ENCODE measurements around the gene FAM47B.

Gene FAM47B

DNA sequence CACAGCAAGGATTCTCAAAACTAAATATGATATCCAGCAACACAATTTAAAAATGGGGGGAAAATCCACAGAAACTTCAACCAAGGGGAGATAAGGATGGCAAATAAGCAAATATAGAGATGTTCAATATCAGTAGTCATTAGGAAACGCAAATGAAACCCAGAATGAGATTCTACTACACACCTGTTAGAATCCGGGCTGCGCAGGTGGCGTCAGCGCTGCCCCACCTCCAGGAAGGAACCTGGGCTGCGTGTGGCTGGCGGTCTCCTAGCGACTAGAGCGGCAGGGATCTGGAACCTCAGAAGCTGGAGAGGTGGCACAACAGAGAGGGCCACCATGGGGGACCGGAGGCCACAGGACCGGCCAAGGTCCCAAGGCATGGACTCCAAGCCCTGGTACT is at the start of gene FAM47B:
Gene FAM47B (plus strand): TSS at position 301 of the 400 bp plus-strand sequence. CDS start 36 bp downstream, at position 337.
- DNase-seq (ENCODE audit: low read depth) = no peak

DNA sequence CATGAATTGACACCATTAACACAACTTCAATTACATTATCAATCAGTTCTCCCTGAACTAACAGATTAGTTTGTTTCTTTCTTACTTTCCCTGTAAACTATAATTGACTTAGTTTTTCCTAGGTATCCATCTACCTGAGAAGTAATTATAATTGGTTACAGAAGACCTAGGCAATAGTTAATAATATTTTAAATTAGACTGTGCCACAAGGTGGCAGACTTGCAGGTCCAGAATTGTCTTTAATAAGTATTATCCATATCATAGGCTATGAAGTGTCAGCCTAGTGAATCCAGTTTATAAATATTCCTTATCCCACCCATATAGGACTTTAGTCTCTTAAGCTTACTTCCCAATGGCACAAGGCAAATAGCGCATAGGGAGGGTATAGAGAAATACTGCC is 48.9 kb upstream of the FAM47B start:
- no peak for DNase-seq (ENCODE audit: low read depth)

DNA sequence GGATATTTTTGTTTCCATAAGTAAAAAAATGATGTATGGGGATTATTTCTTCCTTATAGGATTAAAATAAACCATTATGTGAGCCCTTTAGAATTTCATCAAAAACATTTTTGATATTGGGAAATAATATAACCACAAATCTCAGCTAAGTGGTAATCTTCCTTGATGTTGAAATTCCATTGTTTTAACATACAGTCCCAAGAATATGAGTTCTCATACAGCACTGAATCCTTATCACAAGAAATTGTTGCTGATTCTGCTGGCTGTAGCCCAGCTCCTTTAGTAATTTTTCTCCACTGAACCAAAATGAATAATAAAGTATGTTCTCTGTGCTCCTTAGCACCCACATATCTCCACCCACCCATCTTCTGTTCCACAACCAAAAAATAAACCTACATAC is 41.9 kb upstream of the FAM47B start:
- no peak for DNase-seq (ENCODE audit: low read depth)

GRCh38 chrX:34901761-34902160 is 40.8 kb upstream of the FAM47B start:
- no peak for DNase-seq (ENCODE audit: low read depth)

GRCh38 chrX:34903316-34903715 is 39.3 kb upstream of the FAM47B start:
- no peak for DNase-seq (ENCODE audit: low read depth)

DNA sequence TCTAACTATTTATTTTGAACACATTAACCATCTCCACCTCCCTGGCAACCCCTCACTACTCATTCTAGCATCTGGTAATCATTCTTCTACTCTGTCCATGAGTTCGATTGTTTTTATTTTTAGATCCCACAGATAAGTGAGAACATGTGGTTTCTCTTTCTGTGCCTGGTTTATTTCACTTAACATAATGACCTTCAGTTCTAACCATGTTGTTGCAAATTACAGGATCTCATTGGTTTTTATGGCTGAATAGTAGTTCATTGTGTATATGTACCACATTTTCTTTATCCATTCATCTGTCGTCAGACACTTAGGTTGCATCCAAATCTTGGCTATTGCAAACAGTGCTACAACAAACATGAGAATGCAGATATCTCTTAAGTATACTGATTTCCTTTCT is 33.4 kb upstream of the FAM47B start:
- DNase-seq (ENCODE audit: low read depth) = no peak

GRCh38 chrX:34915463-34916225 is 27.0 kb upstream of the FAM47B start:
- no peak for DNase-seq (ENCODE audit: low read depth)

- no peak for DNase-seq (ENCODE audit: low read depth)
These were observed 25.4 kb upstream of the FAM47B start for GRCh38 chrX:34917146-34917545.

- no peak for DNase-seq (ENCODE audit: low read depth)
These were observed 24.4 kb upstream of the FAM47B start for GRCh38 chrX:34918091-34918736.

DNA sequence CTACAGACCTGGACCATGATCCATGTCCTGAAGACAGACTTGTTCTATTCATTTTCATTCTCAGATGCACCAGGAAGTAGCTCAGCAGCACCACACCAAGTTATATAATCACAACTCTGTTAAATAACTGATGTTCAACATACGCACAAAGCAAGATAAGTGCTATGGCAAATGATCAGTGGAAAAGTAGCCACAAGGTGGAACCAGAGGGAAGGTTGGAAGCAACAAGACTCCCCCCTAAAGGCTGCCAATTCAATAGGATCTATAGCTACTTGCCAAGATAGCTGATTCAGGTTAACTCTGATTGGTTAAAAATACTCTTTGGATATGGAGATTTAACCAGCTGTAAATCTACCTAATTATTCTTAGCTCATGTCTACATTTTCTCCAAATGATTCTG is 23.7 kb upstream of the FAM47B start:
- DNase-seq (ENCODE audit: low read depth) = no peak

DNA sequence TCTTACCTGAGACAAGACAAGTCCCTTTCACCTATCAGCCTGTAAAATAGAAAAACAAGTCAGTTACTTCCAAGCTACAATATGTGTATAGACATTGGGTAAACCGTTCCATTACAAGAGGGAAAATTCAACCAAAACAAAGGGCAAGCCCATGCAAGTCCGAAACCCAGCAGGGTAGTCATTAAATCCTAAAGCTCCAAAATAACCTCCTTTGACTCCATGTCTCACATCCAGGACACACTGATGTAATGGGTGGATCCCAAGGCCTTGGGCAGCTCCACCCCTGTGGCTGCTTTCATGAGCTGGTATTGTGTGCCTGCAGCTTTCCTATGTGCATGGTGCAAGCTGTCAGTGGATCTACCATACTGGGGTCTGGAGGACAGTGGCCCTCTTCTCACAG is 14.7 kb upstream of the FAM47B start:
- no peak for DNase-seq (ENCODE audit: low read depth)

DNA sequence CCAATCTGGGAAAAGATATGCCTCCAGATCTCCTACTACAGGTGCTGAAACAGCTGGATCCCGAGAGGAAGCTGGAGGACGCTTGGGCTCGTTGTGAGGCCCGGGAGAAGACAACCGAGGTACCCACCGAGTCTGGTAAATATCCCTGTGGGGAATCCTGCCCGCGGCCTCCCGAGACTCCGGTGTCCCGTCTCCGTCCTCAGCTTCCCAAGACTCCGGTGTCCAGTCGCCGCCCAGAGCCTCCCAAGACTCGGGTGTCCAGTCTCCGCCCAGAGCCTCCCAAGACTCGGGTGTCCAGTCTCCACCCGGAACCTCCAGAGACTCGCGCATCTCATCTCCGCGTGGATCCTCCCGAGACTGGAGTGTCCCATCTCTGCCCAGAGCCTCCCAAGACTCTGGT is 639 bp downstream of the FAM47B start:
- no peak for DNase-seq (ENCODE audit: low read depth)

DNA sequence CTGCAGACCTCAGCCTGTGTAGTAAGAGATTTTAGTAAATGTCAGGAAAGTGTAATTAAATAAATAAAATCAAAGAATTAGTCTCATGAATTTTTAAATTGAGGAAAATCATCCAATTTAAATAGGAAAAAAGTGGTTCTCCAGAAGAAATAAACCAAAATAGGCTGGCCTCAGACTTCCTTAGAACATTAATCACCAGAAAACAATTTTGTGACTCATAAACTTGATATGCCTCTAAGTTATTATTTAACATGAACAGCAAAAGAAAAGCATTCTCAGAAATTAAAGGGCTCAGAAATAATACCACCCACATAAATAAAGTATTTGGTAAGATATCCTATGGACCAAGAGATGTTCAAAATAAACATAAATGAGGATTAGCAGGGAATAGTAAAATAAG is 14.3 kb downstream of the FAM47B start:
- no peak for DNase-seq (ENCODE audit: low read depth)

DNA sequence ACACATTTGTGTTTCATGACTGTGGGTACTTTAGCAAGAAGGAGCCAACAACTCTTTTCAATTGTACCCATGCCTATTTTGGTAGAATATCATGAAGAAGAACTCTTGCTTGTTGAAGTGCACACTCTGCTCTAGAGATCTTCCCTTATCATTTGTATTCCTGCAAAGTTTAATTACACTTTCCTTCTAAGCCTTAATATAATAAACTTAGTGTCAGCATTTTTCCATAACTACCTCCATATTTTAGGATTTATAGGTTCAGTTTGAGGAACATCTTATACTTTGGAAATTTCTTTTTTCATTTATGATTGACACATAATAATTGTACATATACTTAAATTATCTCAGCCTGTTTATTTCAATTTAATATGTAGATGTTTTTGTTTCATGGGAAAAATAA is 19.1 kb downstream of the FAM47B start:
- no peak for DNase-seq (ENCODE audit: low read depth)

DNA sequence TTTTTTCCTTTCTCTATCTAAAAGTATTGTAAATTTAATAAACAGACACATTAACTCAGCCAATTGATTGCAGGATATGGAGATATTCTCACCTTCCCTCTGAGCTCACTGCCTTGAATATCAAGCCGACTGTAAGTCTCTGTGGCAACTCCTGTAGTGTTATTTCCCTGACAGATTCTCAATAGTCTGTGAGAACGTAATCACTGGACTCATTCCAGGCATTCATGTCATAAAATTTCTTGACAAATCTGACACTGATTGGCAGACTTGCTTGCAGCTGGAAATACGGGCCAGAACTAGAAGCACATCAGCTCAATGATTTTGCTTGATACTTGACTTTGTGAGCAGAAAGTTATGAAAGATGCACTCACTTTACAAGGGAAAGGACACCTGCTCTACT is 29.6 kb downstream of the FAM47B start:
- no peak for DNase-seq (ENCODE audit: low read depth)

DNA sequence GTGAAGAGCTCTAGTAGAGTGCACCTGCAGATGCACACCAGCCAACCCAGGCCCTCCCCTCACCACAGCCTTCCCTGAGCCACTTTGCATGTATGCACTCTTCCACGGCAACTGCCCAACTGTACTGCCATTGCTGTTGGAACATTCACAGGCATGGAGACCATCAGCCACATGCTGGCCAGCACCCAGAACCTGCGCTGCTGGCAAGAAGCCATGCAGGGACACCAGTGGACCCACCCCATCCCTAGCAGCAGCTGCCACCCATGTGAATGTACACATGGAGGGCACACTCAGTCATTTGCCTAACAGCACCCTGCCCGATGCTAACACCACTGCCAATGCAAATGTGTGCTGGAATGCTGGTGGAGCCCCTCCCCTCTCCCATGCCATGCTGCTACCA is 35.6 kb downstream of the FAM47B start:
- no peak for DNase-seq (ENCODE audit: low read depth)

DNA sequence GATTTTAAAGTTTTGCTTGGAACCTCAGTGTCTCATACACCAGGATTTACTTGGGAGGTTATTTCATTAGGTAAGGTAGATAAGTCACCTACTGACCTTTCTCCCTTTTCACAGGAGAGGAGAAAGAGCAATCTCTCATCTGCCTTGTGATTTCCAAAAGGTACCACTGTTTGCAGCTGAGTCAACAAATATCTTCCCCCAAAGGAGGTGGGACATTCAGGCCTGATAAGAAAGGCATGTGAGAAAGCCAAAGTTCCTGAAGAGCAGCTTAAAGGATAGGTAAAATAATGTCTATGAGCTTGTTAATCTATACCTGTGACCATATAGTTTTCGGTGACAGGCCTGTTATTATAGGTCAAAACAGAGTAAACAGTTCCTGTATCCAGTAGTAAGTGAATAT is 45.0 kb downstream of the FAM47B start:
- DNase-seq (ENCODE audit: low read depth) = no peak

Data from activated T-helper 1 cell treated with Interleukin-2 at 50 U/mL for 16 hours (primary cell).